Loucy (cell line): Measurements from ENCODE around the gene MRPL28.

ENCODE experiments used
- H2AFZ ChIP-seq: fragments of 200-600 bp; sonication (generic); 2 replicates; pipeline ENCODE4 v1.6.0; 2016; ENCODE audit warnings: antibody characterized with exemption, mild to moderate bottlenecking, low read length, moderate library complexity
- H3F3A ChIP-seq: fragments of 200-600 bp; 2 replicates; pipeline ENCODE4 v1.6.0; 2016; ENCODE audit warnings: antibody characterized with exemption, low read depth, mild to moderate bottlenecking
- H3K27me3 ChIP-seq: fragments of 200-600 bp; sonication (generic); 2 replicates; pipeline ENCODE4 v1.6.1; 2014; ENCODE audit warnings: low read length, mild to moderate bottlenecking; ENCODE audit not compliant: insufficient read depth, poor library complexity, severe bottlenecking
- H3K36me3 ChIP-seq: fragments of 200-600 bp; sonication (generic); 2 replicates; pipeline ENCODE4 v1.6.1; 2016; ENCODE audit warnings: low read length; ENCODE audit not compliant: insufficient read depth
- H3K4me1 ChIP-seq: fragments of 200-600 bp; sonication (generic); 2 replicates; pipeline ENCODE4 v1.5.1; 2014; ENCODE audit warnings: low read length, mild to moderate bottlenecking; ENCODE audit not compliant: insufficient read depth, poor library complexity, severe bottlenecking
- H3K4me2 ChIP-seq: fragments of 200-600 bp; sonication (generic); 2 replicates; pipeline ENCODE4 v1.6.0; 2014; ENCODE audit warnings: antibody characterized with exemption, low read length, low read depth, mild to moderate bottlenecking; ENCODE audit not compliant: poor library complexity, severe bottlenecking
- H3K4me3 ChIP-seq: fragments of 200-600 bp; sonication (generic); 2 replicates; pipeline ENCODE4 v1.5.1; 2014; ENCODE audit warnings: low read length, mild to moderate bottlenecking, mixed read lengths; ENCODE audit not compliant: poor library complexity, severe bottlenecking
- H3K79me2 ChIP-seq: fragments of 200-600 bp; sonication (generic); 2 replicates; pipeline ENCODE4 v1.6.1; 2014; ENCODE audit warnings: low read length; ENCODE audit not compliant: insufficient read depth
- H3K9ac ChIP-seq: fragments of 200-600 bp; sonication (generic); 2 replicates; pipeline ENCODE4 v1.6.0; 2014; ENCODE audit warnings: mild to moderate bottlenecking, low read depth, low read length, moderate library complexity; ENCODE audit not compliant: poor library complexity, severe bottlenecking
- H3K9me2 ChIP-seq: fragments of 200-600 bp; sonication (generic); replicated peaks from 2 replicates; pipeline ENCODE4 v1.6.1; 2016; ENCODE audit warnings: low read depth, low read length, mixed read lengths
- H3K9me3 ChIP-seq: fragments of 200-600 bp; sonication (generic); 2 replicates; pipeline ENCODE4 v1.6.1; 2014; ENCODE audit warnings: mild to moderate bottlenecking, antibody characterized with exemption, low read length, low read depth; ENCODE audit not compliant: insufficient read depth
- H4K20me1 ChIP-seq: fragments of 200-600 bp; sonication (generic); 2 replicates; pipeline ENCODE4 v1.6.0; 2014; ENCODE audit warnings: antibody characterized with exemption, low read length, mild to moderate bottlenecking; ENCODE audit not compliant: insufficient read depth, poor library complexity, severe bottlenecking
- CTCF ChIP-seq: fragments of 200-600 bp; sonication (generic); conservative IDR thresholded peaks from 2 replicates; pipeline ENCODE4 v1.5.1; 2014; ENCODE audit warnings: mild to moderate bottlenecking, antibody characterized with exemption, low read length
- EZH2phosphoT487 ChIP-seq: fragments of 200-600 bp; IDR thresholded peaks from 2 replicates; pipeline ENCODE4 v1.6.1; 2018; ENCODE audit warnings: antibody characterized with exemption, mild to moderate bottlenecking, moderate library complexity, borderline replicate concordance

The MRPL28 gene

GRCh38 chr16:352547-353403 lies 17.6 kb downstream of the MRPL28 start, which contains the start of gene AXIN1:
Gene AXIN1 (minus strand): TSS chr16:352723. CDS start chr16:347025, 5,698 bp downstream.
- no peaks in the 10 kb centered on the region for H3K27me3 ChIP-seq
- H3K9ac ChIP-seq, result peak within 1 kb of the TSS; percentile 77
- peaks cover 40% of the 10 kb centered on the region for H3K79me2 ChIP-seq
- peaks cover 4% of the 10 kb centered on the region for H4K20me1 ChIP-seq
- peak within 1 kb of the TSS; percentile 77 for H3K4me3 ChIP-seq
- no peaks in the 10 kb centered on the region for H3F3A ChIP-seq
- peaks cover 37% of the 10 kb centered on the region for H3K4me1 ChIP-seq
- H3K4me2 ChIP-seq, result peak within 1 kb of the TSS; percentile 57
- no peak within 1 kb of the TSS for H2AFZ ChIP-seq
- no peaks in the 10 kb centered on the region for H3K9me2 ChIP-seq
- no peaks in the 10 kb centered on the region for H3K9me3 ChIP-seq
- TF ChIP-seq EZH2phosphoT487 (no peak), CTCF (no peak)
- no peaks in the 10 kb centered on the region for H3K36me3 ChIP-seq

- Histone ChIP-seq H3K4me2 (peak overlapping the region; percentile 57), H4K20me1 (peaks cover 4% of the 10 kb centered on the region), H3K9me3 (no peaks in the 10 kb centered on the region), H3K36me3 (no peaks in the 10 kb centered on the region), H3K27me3 (no peaks in the 10 kb centered on the region), H3K9me2 (no peaks in the 10 kb centered on the region), H2AFZ (no peak overlapping the region), H3F3A (no peaks in the 10 kb centered on the region), H3K9ac (peak overlapping the region; percentile 77), H3K79me2 (peaks cover 48% of the 10 kb centered on the region), H3K4me1 (peaks cover 44% of the 10 kb centered on the region), H3K4me3 (peak overlapping the region; percentile 77)
- no peak for TF ChIP-seq CTCF
- TF ChIP-seq EZH2phosphoT487, result no peak
These were observed 18.4 kb downstream of the MRPL28 start for GRCh38 chr16:351804-352520.

GRCh38 chr16:350203-350602 lies 20.1 kb downstream of the MRPL28 start:
- Histone ChIP-seq H3K4me2 (peak overlapping the region; percentile 57), H2AFZ (no peak overlapping the region), H3K79me2 (peaks cover 60% of the 10 kb centered on the region), H3K9me2 (no peaks in the 10 kb centered on the region), H3K4me3 (no peak overlapping the region), H3K4me1 (peaks cover 38% of the 10 kb centered on the region), H3K9me3 (no peaks in the 10 kb centered on the region), H3K36me3 (no peaks in the 10 kb centered on the region; the same call in 1 of the 2 replicates), H3K9ac (peak overlapping the region; percentile 32), H3K27me3 (no peaks in the 10 kb centered on the region), H4K20me1 (peaks cover 4% of the 10 kb centered on the region), H3F3A (no peaks in the 10 kb centered on the region)
- TF ChIP-seq EZH2phosphoT487, result no peak
- TF ChIP-seq CTCF, result no peak
